DND-41 (cell line): ENCODE data around the gene COMTD1.

Source experiments
- ATAC-seq: fragments of 200-7000 bp; cut with Tn5 transposase; 3 replicates; pipeline ENCODE4 v1.9.1; 2021; ENCODE audit warnings: low read depth; ENCODE audit not compliant: insufficient read depth
- DNase-seq: peaks from one replicate; pipeline ENCODE4 v3.0.0-alpha.2; 2020
- H2AFZ ChIP-seq: 2 replicates; pipeline ENCODE4 v1.6.0; 2012; ENCODE audit warnings: low read depth, low read length
- H3K27ac ChIP-seq: 2 replicates; pipeline ENCODE4 v1.5.1; 2012; ENCODE audit warnings: low read length, inconsistent platforms
- H3K27me3 ChIP-seq: fragments of 200-600 bp; sonication (generic); 2 replicates; pipeline ENCODE4 v1.6.0; 2012; ENCODE audit warnings: low read length, mild to moderate bottlenecking, inconsistent platforms; ENCODE audit not compliant: insufficient read depth, poor library complexity
- H3K36me3 ChIP-seq: 2 replicates; pipeline ENCODE4 v1.5.1; 2012; ENCODE audit warnings: low read length, inconsistent platforms; ENCODE audit not compliant: insufficient read depth
- H3K4me1 ChIP-seq: 2 replicates; pipeline ENCODE4 v1.5.1; 2012; ENCODE audit warnings: mild to moderate bottlenecking, low read length; ENCODE audit not compliant: insufficient read depth
- H3K4me2 ChIP-seq: 2 replicates; pipeline ENCODE4 v1.6.0; 2012; ENCODE audit warnings: mild to moderate bottlenecking, moderate library complexity, low read length, inconsistent platforms; ENCODE audit not compliant: insufficient read depth
- H3K4me3 ChIP-seq, 2 experiments: fragments of 200-600 bp in 1 of 2; shearing (Covaris generic) in 1 of 2; 2 replicates each; pipeline ENCODE4 v1.5.1; 2012 to 2016; ENCODE audit warnings: inconsistent platforms in 2 of 2, low read length in 2 of 2, mild to moderate bottlenecking in 2 of 2, low read depth in 1 of 2, moderate library complexity in 1 of 2
- H3K79me2 ChIP-seq: 2 replicates; pipeline ENCODE4 v1.6.0; 2012; ENCODE audit warnings: low read length, inconsistent platforms; ENCODE audit not compliant: insufficient read depth
- H3K9ac ChIP-seq: 2 replicates; pipeline ENCODE4 v1.6.0; 2012; ENCODE audit warnings: low read depth, mild to moderate bottlenecking, inconsistent platforms, low read length, moderate library complexity
- H3K9me3 ChIP-seq: 2 replicates; pipeline ENCODE4 v1.5.1; 2012; ENCODE audit warnings: low read length, moderate library complexity, mild to moderate bottlenecking, inconsistent platforms; ENCODE audit not compliant: insufficient read depth, severe bottlenecking
- H4K20me1 ChIP-seq: 2 replicates; pipeline ENCODE4 v1.6.0; 2012; ENCODE audit warnings: low read length; ENCODE audit not compliant: insufficient read depth
- EZH2 ChIP-seq: IDR thresholded peaks from 3 replicates; pipeline ENCODE4 v1.6.1; 2012; ENCODE audit warnings: borderline replicate concordance, low read depth, mild to moderate bottlenecking, moderate library complexity, low read length, inconsistent platforms; ENCODE audit not compliant: severe bottlenecking
- TF ChIP-seq, protein P1 (sequence below): IDR thresholded peaks from 2 replicates; pipeline ENCODE4 v1.5.1; 2012; ENCODE audit warnings: borderline replicate concordance, low read length, moderate library complexity, mild to moderate bottlenecking; ENCODE audit not compliant: poor library complexity, severe bottlenecking; ENCODE audit errors: extremely low read depth

Gene COMTD1

DNA sequence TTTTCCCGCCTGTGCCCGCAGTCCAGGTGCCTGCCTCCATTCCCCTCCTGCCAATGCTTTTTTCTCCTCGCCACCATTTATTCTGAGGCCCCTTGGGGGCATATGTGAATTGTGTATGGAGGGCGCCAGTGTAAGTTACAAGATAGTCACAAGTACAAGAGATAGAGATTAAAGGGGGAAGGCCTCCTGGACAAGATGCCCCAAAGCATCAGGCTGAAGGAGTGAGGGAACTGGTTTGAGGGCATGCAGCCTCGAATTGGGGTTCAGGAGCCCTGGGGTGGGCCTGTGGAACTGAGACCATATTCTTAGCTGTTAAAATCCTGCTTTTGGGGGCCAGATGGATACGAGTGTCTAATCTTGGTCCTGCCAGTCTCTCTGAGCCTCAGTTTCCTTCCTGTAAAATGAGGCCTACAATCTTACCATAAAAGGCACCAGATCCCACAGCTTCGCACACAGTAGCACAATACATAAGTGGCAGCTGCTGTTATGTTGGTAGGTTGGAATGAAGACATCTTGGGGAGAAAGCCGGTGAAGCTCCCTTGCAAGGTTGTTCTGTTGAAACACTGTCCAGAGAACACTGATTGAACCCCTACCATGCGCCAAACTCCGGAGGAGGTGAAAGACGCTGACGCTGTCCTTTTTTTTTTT is 545 bp upstream of the COMTD1 start:
- H3K9ac ChIP-seq = peak overlapping the region; percentile 72
- H3K4me1 ChIP-seq = peaks cover 18% of the 10 kb centered on the region
- H3K4me2 ChIP-seq = peak overlapping the region; percentile 97
- ATAC-seq (no peak), DNase-seq (no peak)
- no peak for TF ChIP-seq EZH2
- TF ChIP-seq, protein P1, sequence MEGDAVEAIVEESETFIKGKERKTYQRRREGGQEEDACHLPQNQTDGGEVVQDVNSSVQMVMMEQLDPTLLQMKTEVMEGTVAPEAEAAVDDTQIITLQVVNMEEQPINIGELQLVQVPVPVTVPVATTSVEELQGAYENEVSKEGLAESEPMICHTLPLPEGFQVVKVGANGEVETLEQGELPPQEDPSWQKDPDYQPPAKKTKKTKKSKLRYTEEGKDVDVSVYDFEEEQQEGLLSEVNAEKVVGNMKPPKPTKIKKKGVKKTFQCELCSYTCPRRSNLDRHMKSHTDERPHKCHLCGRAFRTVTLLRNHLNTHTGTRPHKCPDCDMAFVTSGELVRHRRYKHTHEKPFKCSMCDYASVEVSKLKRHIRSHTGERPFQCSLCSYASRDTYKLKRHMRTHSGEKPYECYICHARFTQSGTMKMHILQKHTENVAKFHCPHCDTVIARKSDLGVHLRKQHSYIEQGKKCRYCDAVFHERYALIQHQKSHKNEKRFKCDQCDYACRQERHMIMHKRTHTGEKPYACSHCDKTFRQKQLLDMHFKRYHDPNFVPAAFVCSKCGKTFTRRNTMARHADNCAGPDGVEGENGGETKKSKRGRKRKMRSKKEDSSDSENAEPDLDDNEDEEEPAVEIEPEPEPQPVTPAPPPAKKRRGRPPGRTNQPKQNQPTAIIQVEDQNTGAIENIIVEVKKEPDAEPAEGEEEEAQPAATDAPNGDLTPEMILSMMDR = no peak
- H3K27me3 ChIP-seq = no peaks in the 10 kb centered on the region
- H3K79me2 ChIP-seq = peaks cover 4% of the 10 kb centered on the region; the same call in 1 of the 2 replicates
- peaks cover 23% of the 10 kb centered on the region for H3K36me3 ChIP-seq
- peak overlapping the region in 1 of 2 experiments; percentile 82; a peak in 2 of 4 replicates for H3K4me3 ChIP-seq
- H3K27ac ChIP-seq = peak overlapping the region; percentile 67
- H3K9me3 ChIP-seq = no peaks in the 10 kb centered on the region
- peak overlapping the region; percentile 92 for H2AFZ ChIP-seq
- H4K20me1 ChIP-seq = peaks cover 5% of the 10 kb centered on the region; the same call in 1 of the 2 replicates

DNA sequence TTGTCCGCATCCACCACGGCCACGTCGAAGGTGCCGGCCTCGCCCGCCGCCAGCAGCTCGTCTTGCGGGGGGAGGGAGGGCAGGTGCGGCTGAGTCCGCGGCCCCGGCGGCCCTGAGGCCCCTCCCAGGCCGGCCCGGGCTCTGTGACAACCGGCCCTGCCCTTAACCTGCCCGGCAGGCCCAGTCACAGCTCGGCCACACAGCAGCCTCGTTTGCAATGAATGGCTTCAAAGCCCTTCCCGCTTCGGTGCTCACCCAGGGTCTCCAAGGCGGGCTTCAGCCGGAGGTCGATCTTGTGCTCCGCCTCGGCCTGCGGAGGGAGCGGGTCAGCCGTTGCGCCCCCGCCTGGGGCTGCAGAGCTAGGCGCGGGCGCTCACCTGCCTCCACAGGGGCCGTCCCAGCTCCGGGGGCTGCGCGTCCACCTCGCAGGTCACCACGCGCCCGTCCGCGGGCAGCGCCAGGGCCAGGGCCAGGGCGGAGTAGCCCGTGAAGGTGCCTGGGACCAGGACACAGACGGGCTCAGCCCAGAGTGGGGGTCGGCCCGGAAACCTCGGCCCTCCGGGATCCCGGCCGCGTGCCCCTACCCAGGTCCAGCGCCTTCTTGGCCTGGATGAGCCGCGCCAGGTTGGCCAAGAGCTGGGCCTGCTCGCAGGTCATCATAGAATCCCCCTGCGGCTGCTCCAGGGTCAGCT is 928 bp downstream of the COMTD1 start:
- H3K9ac ChIP-seq = peak overlapping the region; percentile 72
- H3K9me3 ChIP-seq = no peaks in the 10 kb centered on the region
- no peak for DNase-seq
- peak overlapping the region; percentile 98 for H2AFZ ChIP-seq
- peak overlapping the region; percentile 73 for H3K27ac ChIP-seq
- H4K20me1 ChIP-seq = peaks cover 5% of the 10 kb centered on the region; the same call in 1 of the 2 replicates
- H3K4me2 ChIP-seq = peak overlapping the region; percentile 97
- ATAC-seq = no peak
- H3K4me3 ChIP-seq = peak overlapping the region; percentile 34 to 82; a peak in 3 of 4 replicates
- TF ChIP-seq, protein P1 = no peak
- no peak for TF ChIP-seq EZH2
- H3K36me3 ChIP-seq = peaks cover 37% of the 10 kb centered on the region
- peaks cover 18% of the 10 kb centered on the region for H3K4me1 ChIP-seq
- peaks cover 4% of the 10 kb centered on the region; the same call in 1 of the 2 replicates for H3K79me2 ChIP-seq
- H3K27me3 ChIP-seq = no peaks in the 10 kb centered on the region

DNA sequence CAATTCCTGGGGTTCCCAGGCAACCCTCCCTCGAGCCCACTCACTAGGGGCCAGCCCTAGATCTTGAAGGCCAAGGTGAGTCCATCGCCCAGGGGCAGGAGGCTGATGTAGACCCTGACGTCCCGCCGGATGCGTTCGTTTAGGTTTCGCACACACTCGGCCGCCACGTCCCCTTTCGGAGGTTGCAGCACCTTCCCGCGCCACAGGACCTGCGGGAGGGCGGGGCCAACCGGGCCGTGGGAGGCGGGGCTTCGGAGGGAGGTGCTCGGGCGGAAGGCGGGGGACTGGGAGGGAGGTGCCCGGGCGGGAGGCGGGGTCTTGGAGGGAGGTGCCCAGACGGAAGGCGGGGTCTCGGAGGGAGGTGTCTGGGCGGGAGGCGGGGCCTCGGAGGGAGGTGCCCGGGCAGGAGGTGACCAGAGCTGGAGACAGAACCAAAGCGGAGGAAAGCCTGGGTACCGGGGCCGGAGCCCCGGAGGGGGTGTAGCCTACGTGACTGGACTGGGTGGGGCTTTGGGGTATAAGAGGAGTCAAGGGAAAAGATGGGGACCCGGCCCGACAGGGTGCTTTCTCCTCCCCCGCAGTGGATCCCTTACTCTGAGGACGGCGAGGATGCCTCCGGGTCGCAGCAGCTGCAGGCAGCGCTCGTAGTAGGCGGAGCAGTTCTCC is 1.6 kb downstream of the COMTD1 start:
- peaks cover 43% of the 10 kb centered on the region for H3K36me3 ChIP-seq

More for the DNA sequence above, 1.6 kb downstream of the COMTD1 start:
- H3K27me3 ChIP-seq = no peaks in the 10 kb centered on the region
- H3K4me2 ChIP-seq = peak overlapping the region; percentile 97
- no peak overlapping the region for H3K9ac ChIP-seq
- H3K79me2 ChIP-seq = peaks cover 4% of the 10 kb centered on the region; the same call in 1 of the 2 replicates
- peaks cover 5% of the 10 kb centered on the region; the same call in 1 of the 2 replicates for H4K20me1 ChIP-seq
- TF ChIP-seq, protein P1 = no peak
- TF ChIP-seq EZH2 = no peak
- H2AFZ ChIP-seq = no peak overlapping the region
- no peaks in the 10 kb centered on the region for H3K9me3 ChIP-seq
- DNase-seq (peak; percentile 63), ATAC-seq (no peak)
- H3K27ac ChIP-seq = no peak overlapping the region
- peaks cover 18% of the 10 kb centered on the region for H3K4me1 ChIP-seq
- no peak overlapping the region for H3K4me3 ChIP-seq
